ENCODE data around the gene UTP14C.
A peak's percentile ranks its signal among the peaks of the same experiment; 100 is the strongest.
"Not testable (repeated sequence)": the region's sequence is repeated elsewhere in the genome, so short reads cannot be mapped to it uniquely, and the experiment has no call there.

Gene UTP14C

GRCh38 chr13:52002361-52002760 is 22.1 kb upstream of the UTP14C start:
- no peak for DNase-seq (ENCODE audit: low read depth in 2 of 2)

DNA sequence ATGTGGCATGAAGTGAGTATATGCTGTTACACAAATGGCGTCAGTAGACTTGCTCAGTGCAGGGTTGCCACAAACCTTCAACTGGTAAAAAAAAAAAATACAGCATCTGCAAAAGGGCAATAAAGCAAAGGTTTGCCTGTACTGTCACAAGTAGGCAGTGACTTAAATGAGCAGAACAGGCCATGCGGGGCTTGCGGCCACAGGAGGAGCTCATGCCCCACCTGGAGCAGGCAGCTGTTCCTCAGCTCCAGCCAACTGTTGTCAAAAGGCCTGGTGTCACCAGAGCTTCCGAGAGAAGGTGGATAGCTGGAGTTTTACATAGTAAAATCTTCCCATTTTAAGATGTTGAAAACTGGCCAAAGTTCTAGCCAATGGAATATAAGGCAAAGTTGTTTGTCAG is 20.9 kb upstream of the UTP14C start:
- no peak for DNase-seq (ENCODE audit: low read depth in 2 of 2)

- DNase-seq (ENCODE audit: low read depth in 2 of 2) = no peak
Measured at GRCh38 chr13:52004511-52005170, 19.9 kb upstream of the UTP14C start.

- no peak for DNase-seq (ENCODE audit: low read depth in 2 of 2)
Measured at GRCh38 chr13:52005841-52006522, 18.5 kb upstream of the UTP14C start.

DNA sequence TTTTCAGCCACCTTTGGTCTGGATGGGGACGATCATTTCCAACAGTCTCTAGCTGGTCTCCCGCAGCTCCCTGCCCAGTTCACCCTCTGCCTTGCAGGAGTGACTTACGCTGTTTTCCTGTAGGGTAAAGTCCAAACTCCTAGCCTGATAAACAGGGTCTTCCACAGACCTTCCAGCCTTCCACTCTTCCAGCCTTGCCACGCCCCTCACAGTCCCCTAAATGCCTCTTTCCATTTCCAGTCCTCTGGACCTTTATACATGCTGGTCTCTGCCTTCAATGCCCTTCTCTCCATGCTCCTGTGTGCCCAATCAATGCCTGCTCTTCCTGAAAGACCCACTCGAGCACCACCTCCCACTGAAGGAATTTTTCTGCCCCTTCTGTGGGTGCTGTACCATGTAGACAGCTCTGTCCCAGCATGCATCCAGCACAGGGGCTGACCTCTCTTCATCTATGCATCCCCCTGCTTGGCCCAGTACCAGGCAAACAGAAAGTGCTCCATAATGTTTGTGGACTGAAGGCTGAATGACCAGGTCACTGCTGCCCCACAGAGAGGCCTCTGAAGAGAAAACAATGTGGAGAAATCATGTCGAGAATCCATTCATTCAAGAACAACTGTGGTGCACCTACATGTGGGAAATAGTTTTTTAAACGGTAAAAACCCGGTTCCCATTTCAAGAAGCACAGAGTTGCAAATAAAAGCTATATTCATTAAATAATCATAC is 17.8 kb upstream of the UTP14C start:
- no peak for DNase-seq (ENCODE audit: low read depth in 2 of 2)

- DNase-seq (ENCODE audit: low read depth in 2 of 2) = no peak
Measured at GRCh38 chr13:52009946-52010345, 14.5 kb upstream of the UTP14C start.

- DNase-seq (ENCODE audit: low read depth in 2 of 2) = no peak
Measured at GRCh38 chr13:52010890-52011631, 13.4 kb upstream of the UTP14C start, which contains the start of gene ATP7B. TSS of gene ATP7B (minus strand) at chr13:52011450. CDS start at chr13:52011337, 113 bp downstream.

DNA sequence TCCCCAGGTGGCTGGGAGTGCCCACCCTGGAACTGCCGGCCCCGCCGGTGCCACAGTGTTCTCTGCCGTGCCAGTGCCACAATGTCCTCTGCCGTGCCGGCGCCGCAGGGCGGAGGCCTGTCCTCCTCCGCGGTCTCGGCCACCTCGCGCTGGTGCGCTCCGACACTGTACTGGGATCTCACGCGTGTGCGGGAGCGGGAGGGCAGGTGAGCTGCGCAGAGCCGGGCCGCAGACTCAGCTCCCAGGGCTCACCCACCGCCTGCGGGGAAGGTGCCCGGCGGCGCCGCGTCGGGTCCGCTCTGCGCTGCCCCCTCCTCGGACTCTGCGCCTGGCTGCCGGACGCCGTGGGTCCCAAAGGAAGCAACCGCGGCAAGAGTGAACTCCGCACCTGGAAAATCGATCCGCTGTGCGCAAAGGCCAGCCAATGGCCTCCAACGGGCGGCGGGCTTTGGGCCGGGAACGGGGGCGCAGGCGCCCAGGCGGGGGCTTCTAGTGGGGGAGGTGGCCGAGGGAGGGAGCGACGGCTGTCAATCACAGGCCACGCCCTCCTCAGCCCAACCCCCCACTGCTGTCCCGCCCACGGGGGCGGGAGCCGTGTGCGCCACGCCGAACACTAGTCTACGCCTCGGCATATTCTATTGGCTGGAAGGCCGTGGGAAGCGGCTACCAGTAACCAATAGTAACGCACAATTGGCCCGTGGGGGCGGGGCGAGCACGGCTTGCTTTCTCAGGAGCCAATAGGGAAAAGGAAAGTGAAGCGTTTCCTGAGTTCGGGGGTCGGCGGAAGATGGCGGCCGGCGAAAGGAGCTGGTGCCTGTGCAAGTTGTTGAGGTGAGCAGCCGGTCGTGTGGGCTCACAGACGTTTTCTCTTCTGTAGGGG is 12.6 kb upstream of the UTP14C start, which contains the start of gene ALG11:
ALG11 (plus strand) TSS at position 767 of the 880 bp plus-strand sequence; CDS start at position 788, 21 bp downstream.
- peak; percentile 99 to 100 for DNase-seq (ENCODE audit: low read depth in 2 of 2)

- DNase-seq (ENCODE audit: low read depth in 2 of 2) = no peak
Measured at GRCh38 chr13:52012512-52012836, 12.0 kb upstream of the UTP14C start.

GRCh38 chr13:52016296-52016695 is 8.2 kb upstream of the UTP14C start:
- no peak for DNase-seq (ENCODE audit: low read depth in 2 of 2)

DNA sequence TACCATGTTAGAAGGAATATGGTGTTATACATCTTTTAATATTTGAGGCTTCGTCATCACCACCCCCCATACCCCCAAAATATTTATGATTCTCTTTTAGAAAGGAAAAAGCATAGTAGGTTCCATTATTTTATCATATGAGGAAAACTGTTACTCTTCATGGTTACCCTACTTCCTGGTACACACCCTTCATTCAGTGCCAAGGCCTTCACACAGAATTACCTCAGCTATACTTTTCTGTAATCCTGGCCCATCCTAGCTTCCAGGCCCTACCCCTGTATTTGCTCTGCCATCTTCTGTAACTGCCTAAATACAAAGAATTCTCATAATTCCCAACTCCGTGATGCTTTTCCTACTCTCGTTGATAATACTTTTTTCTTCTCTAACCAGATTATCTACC is 4.3 kb upstream of the UTP14C start:
- no peak for DNase-seq (ENCODE audit: low read depth in 2 of 2)

DNA sequence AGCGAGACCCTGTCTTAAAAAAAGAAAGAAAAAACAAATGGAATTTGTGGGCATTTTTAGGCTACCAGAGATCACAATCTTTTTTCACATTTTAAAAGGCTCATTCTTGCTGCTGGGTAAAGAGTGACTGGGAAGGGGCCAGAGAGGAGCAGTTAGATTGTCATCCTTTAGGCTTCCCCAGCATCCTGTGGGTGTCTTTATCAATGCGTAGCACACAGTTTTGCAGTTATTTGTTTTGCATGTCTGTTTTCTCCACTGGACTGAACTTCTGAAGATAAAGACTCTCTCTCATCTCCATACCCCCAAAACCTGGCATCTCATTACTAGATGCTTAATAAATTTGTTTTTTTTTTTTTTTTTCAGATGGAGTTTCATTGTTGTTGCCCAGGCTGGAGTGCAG is 2.1 kb upstream of the UTP14C start:
- no peak for DNase-seq (ENCODE audit: low read depth in 2 of 2)

DNA sequence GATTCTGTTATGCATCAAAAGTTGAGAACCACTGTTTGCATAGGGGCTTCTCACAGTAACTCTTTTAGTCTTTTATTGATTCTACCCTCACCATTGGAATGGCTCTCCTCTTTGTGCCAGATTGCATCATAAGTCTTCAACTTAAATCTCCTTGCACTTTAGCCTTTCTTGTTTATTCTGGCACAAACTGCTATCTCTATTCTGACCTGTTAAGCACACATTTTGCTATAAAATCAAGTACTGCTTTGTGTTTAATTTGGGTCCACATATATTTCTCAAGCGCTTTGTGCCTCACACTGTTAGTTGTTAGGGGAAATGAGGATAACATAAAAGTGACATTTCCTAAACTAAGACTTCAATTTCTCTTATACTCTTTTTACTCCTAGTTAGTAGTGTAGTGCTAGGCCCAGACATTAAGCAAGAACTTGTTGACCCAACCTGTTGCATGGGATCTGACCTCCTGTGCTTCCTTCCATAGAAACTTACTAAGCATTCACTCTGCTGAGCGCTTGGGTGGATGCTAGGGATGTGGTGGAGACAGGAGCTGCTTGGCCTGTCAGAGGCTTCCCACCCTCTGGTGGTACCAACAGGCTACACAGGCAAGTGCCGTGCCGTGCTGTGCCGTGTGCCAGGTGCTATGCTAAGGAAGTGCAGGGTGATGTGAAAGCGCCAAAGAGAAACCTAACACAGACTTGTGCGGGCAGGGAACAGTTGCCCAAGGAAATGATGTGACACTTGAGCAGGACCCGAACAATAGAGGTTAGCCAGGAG is 1.2 kb downstream of the UTP14C start:
- DNase-seq (ENCODE audit: low read depth in 2 of 2) = no peak

GRCh38 chr13:52026246-52026626 is 1.7 kb downstream of the UTP14C start:
- no peak for DNase-seq (ENCODE audit: low read depth in 2 of 2)

GRCh38 chr13:52027832-52028231 is 3.3 kb downstream of the UTP14C start:
- DNase-seq (ENCODE audit: low read depth in 2 of 2) = no peak

- DNase-seq (ENCODE audit: low read depth in 2 of 2) = no peak
Measured at GRCh38 chr13:52029569-52029968, 5.1 kb downstream of the UTP14C start.

DNA sequence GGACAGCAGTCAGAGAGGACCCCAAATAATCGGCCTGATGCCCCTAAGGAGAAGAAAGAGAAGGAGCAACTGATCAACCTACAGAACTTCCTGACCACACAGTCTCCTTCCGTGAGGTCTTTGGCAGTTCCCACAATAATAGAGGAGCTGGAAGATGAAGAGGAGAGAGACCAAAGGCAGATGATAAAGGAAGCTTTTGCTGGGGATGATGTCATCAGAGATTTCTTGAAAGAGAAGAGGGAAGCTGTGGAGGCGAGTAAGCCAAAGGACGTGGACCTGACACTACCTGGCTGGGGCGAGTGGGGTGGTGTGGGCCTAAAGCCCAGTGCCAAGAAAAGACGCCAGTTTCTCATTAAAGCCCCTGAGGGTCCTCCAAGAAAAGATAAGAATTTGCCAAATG is 5.9 kb downstream of the UTP14C start:
- not testable (repeated sequence) for DNase-seq (ENCODE audit: low read depth in 2 of 2)

- DNase-seq (ENCODE audit: low read depth in 2 of 2) = no peak
Measured at GRCh38 chr13:52033039-52033438, 8.5 kb downstream of the UTP14C start.

GRCh38 chr13:52034616-52035226 is 10.2 kb downstream of the UTP14C start:
- DNase-seq (ENCODE audit: low read depth in 2 of 2) = no peak

GRCh38 chr13:52036037-52036436 is 11.5 kb downstream of the UTP14C start:
- no peak for DNase-seq (ENCODE audit: low read depth in 2 of 2)
